C4-2B (cell line): ENCODE measurements around the gene PADI1.

Experiments used
- ZFX ChIP-seq: fragments of 450-650 bp; IDR thresholded peaks from 2 replicates; pipeline ENCODE4 v1.6.1; 2017
- TF ChIP-seq, protein P1 (sequence below): fragments of 450-650 bp; conservative IDR thresholded peaks from 2 replicates; pipeline ENCODE4 v1.5.1; 2017; ENCODE audit warnings: mild to moderate bottlenecking

DNA sequence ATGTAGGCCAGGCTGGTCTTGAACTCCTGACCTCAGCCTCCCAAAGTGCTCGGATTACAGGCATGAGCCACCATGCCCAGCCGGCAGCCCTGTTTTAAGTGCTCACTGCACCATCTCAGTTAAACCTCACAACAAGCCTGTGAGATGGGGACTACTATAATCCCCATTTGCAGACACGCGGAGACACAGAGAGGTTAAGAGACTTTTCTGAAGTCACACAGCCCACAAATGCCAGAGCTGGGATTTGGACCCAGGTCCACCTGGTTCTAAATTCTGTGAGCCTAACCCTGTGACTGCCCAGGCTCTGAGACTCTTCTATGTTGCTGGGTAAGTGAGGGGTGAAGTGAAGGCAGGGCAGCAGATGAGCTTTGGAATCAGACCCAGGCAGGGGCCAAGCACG is 6.4 kb downstream of the PADI1 start:
- TF ChIP-seq, protein P1, sequence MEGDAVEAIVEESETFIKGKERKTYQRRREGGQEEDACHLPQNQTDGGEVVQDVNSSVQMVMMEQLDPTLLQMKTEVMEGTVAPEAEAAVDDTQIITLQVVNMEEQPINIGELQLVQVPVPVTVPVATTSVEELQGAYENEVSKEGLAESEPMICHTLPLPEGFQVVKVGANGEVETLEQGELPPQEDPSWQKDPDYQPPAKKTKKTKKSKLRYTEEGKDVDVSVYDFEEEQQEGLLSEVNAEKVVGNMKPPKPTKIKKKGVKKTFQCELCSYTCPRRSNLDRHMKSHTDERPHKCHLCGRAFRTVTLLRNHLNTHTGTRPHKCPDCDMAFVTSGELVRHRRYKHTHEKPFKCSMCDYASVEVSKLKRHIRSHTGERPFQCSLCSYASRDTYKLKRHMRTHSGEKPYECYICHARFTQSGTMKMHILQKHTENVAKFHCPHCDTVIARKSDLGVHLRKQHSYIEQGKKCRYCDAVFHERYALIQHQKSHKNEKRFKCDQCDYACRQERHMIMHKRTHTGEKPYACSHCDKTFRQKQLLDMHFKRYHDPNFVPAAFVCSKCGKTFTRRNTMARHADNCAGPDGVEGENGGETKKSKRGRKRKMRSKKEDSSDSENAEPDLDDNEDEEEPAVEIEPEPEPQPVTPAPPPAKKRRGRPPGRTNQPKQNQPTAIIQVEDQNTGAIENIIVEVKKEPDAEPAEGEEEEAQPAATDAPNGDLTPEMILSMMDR, result no peak
- TF ChIP-seq ZFX, result no peak
